IMR-90 (cell line): Measurements from ENCODE around the gene SLAMF9. TPM values are rescaled to one million over a fixed set of nuclear protein-coding genes. Genes with fewer than 3 reads are reported as not detected.

Experiments
- ATAC-seq: fragments of 200-7000 bp; cut with Tn5 transposase; 2 replicates; pipeline ENCODE4 v1.9.1; 2020; ENCODE audit warnings: low read depth, mild to moderate bottlenecking, moderate library complexity
- BruUV-seq: library from RNA; stranded (reverse); fragments of 400-500 nt; replicated peaks from 2 replicates; lab custom pipeline; 2021; lab: Mats Ljungman, UMichigan
- CTCF ChIA-PET: fragments of 300-600 bp; formaldehyde crosslinking; extraction: SDS; loops from one replicate; lab custom pipeline; 2021; ENCODE audit warnings: antibody characterized with exemption; lab: Yijun Ruan, JAX
- POLR2A ChIA-PET: fragments of 300-600 bp; sonication (Branson Sonifier 250); formaldehyde crosslinking; loops from one replicate; lab custom pipeline; 2022; ENCODE audit warnings: antibody characterized with exemption; ENCODE audit not compliant: unreplicated experiment; lab: Charles Lee
- DNase-seq: peaks from one replicate; pipeline ENCODE4 v3.0.0; 2013
- H2AFZ ChIP-seq: replicated peaks from 2 replicates; pipeline ENCODE3; 2013; ENCODE audit warnings: low read length, mild to moderate bottlenecking; ENCODE audit not compliant: poor library complexity
- H2AK5ac ChIP-seq: 2 replicates; pipeline ENCODE4 v1.6.1; 2013; ENCODE audit warnings: low read depth, low read length, inconsistent platforms
- H2AK9ac ChIP-seq: replicated peaks from 2 replicates; pipeline ENCODE3; 2013; ENCODE audit warnings: mild to moderate bottlenecking, low read depth, low read length, moderate library complexity; ENCODE audit not compliant: poor library complexity
- H2BK120ac ChIP-seq: 2 replicates; pipeline ENCODE4 v1.6.1; 2013; ENCODE audit warnings: low read depth, low read length, inconsistent platforms
- H2BK15ac ChIP-seq: 3 replicates; pipeline ENCODE4 v1.6.1; 2013; ENCODE audit warnings: low read depth, low read length, inconsistent platforms
- H2BK20ac ChIP-seq: 2 replicates; pipeline ENCODE4 v1.6.1; 2013; ENCODE audit warnings: low read depth, mild to moderate bottlenecking, inconsistent platforms, low read length, moderate library complexity
- H2BK5ac ChIP-seq: 2 replicates; pipeline ENCODE4 v1.6.1; 2013; ENCODE audit warnings: mild to moderate bottlenecking, low read depth, low read length, inconsistent platforms; ENCODE audit not compliant: poor library complexity, severe bottlenecking
- H3K14ac ChIP-seq: replicated peaks from 2 replicates; pipeline ENCODE4 v1.6.1; 2013; ENCODE audit warnings: low read depth, low read length, inconsistent platforms
- H3K18ac ChIP-seq: 2 replicates; pipeline ENCODE4 v1.6.1; 2013; ENCODE audit warnings: low read depth, low read length, control low read depth
- H3K23ac ChIP-seq: 2 replicates; pipeline ENCODE4 v1.6.1; 2013; ENCODE audit warnings: low read depth, low read length, inconsistent platforms
- H3K27ac ChIP-seq: 2 replicates; pipeline ENCODE4 v1.5.1; 2013; ENCODE audit warnings: mild to moderate bottlenecking, control low read depth, low read length; ENCODE audit not compliant: insufficient read depth
- H3K27me3 ChIP-seq: 2 replicates; pipeline ENCODE4 v1.6.1; 2013; ENCODE audit warnings: low read length; ENCODE audit not compliant: control insufficient read depth, insufficient read depth
- H3K36me3 ChIP-seq: 2 replicates; pipeline ENCODE4 v1.6.1; 2013; ENCODE audit warnings: low read length, mixed read lengths; ENCODE audit not compliant: control insufficient read depth, insufficient read depth
- H3K4ac ChIP-seq: 2 replicates; pipeline ENCODE4 v1.6.1; 2013; ENCODE audit warnings: low read depth, low read length, inconsistent platforms
- H3K4me1 ChIP-seq: 2 replicates; pipeline ENCODE4 v1.6.1; 2013; ENCODE audit warnings: low read length, mixed read lengths; ENCODE audit not compliant: control insufficient read depth, insufficient read depth
- H3K4me2 ChIP-seq: 2 replicates; pipeline ENCODE4 v1.6.1; 2013; ENCODE audit warnings: low read depth, mild to moderate bottlenecking, control low read depth, low read length, moderate library complexity
- H3K4me3 ChIP-seq: 2 replicates; pipeline ENCODE4 v1.5.1; 2013; ENCODE audit warnings: low read depth, mild to moderate bottlenecking, control low read depth, low read length, moderate library complexity; ENCODE audit not compliant: insufficient read depth
- H3K56ac ChIP-seq: 2 replicates; pipeline ENCODE4 v1.6.1; 2013; ENCODE audit warnings: low read length, inconsistent platforms; ENCODE audit not compliant: insufficient read depth; ENCODE audit errors: extremely low read depth
- H3K79me1 ChIP-seq, 2 experiments: 2 replicates each; pipeline ENCODE4 v1.6.1; 2013; ENCODE audit warnings: low read length in 2 of 2, inconsistent platforms in 1 of 2, low read depth in 1 of 2
- H3K9ac ChIP-seq: 2 replicates; pipeline ENCODE4 v1.6.1; 2013; ENCODE audit warnings: low read depth, low read length, control low read depth
- H3K9me1 ChIP-seq: 2 replicates; pipeline ENCODE4 v1.6.1; 2013; ENCODE audit warnings: low read length, inconsistent platforms; ENCODE audit not compliant: insufficient read depth
- H3K9me3 ChIP-seq: 2 replicates; pipeline ENCODE4 v1.6.1; 2013; ENCODE audit warnings: low read length; ENCODE audit not compliant: control insufficient read depth, insufficient read depth
- H4K20me1 ChIP-seq: 2 replicates; pipeline ENCODE4 v1.6.1; 2013; ENCODE audit warnings: low read length, inconsistent platforms; ENCODE audit not compliant: insufficient read depth
- H4K5ac ChIP-seq: 2 replicates; pipeline ENCODE4 v1.6.1; 2013; ENCODE audit warnings: mild to moderate bottlenecking, low read depth, low read length, control low read depth
- H4K8ac ChIP-seq, 2 experiments: 2 replicates each; pipeline ENCODE4 v1.6.1; 2013; ENCODE audit warnings: low read depth in 2 of 2, low read length in 2 of 2, control low read depth in 1 of 2, inconsistent platforms in 1 of 2
- H4K91ac ChIP-seq: 2 replicates; pipeline ENCODE4 v1.6.1; 2013; ENCODE audit warnings: low read depth, low read length, inconsistent platforms; ENCODE audit not compliant: insufficient read depth
- BHLHE40 ChIP-seq: fragments of 150-350 bp; IDR thresholded peaks from 2 replicates; pipeline ENCODE4 v1.6.1; 2016; ENCODE audit warnings: mild to moderate bottlenecking, low read depth, low read length
- CHD1 ChIP-seq: IDR thresholded peaks from 2 replicates; pipeline ENCODE4 v1.6.1; 2012; ENCODE audit warnings: low read depth, low read length, improper control_type of control experiment
- CTCF ChIP-seq: conservative IDR thresholded peaks from 2 replicates; pipeline ENCODE4 v1.5.1; 2012; ENCODE audit warnings: mild to moderate bottlenecking, low read depth, low read length, improper control_type of control experiment
- FOS ChIP-seq: fragments of 150-350 bp; IDR thresholded peaks from 2 replicates; pipeline ENCODE4 v1.6.1; 2016; ENCODE audit warnings: low read depth, low read length
- MAFK ChIP-seq: IDR thresholded peaks from 2 replicates; pipeline ENCODE4 v1.6.1; 2012; ENCODE audit warnings: low read depth, low read length, improper control_type of control experiment
- MAZ ChIP-seq: IDR thresholded peaks from 2 replicates; pipeline ENCODE4 v1.6.1; 2012; ENCODE audit warnings: low read depth, mild to moderate bottlenecking, low read length, improper control_type of control experiment, moderate library complexity, borderline replicate concordance
- MXI1 ChIP-seq: IDR thresholded peaks from 2 replicates; pipeline ENCODE4 v1.6.1; 2012; ENCODE audit warnings: low read depth, mild to moderate bottlenecking, low read length, moderate library complexity, borderline replicate concordance
- NFE2L2 ChIP-seq: fragments of 150-350 bp; IDR thresholded peaks from 2 replicates; pipeline ENCODE4 v1.6.1; 2016; ENCODE audit warnings: low read depth, mild to moderate bottlenecking, low read length
- POLR2A ChIP-seq: IDR thresholded peaks from 2 replicates; pipeline ENCODE4 v1.6.1; 2012; ENCODE audit warnings: mild to moderate bottlenecking, low read depth, low read length
- RAD21 ChIP-seq: IDR thresholded peaks from 2 replicates; pipeline ENCODE4 v1.6.1; 2012; ENCODE audit warnings: low read length, improper control_type of control experiment
- RCOR1 ChIP-seq: IDR thresholded peaks from 2 replicates; pipeline ENCODE4 v1.6.1; 2012; ENCODE audit warnings: mild to moderate bottlenecking, low read length, improper control_type of control experiment; ENCODE audit not compliant: insufficient replicate concordance
- RFX5 ChIP-seq: IDR thresholded peaks from 2 replicates; pipeline ENCODE4 v1.8.0; 2012; ENCODE audit warnings: low read depth, mild to moderate bottlenecking, low read length, moderate library complexity
- SMC3 ChIP-seq: fragments of 150-350 bp; IDR thresholded peaks from 2 replicates; pipeline ENCODE4 v1.6.1; 2016; ENCODE audit warnings: low read depth, mild to moderate bottlenecking, antibody characterized with exemption, low read length, moderate library complexity
- WGBS, 2 experiments: methylation state at CpG; one replicate each; pipeline versions ENCODE4 v1.1.5 to v1.1.7; 2013; ENCODE audit warnings: missing lambda C conversion rate in 2 of 2; ENCODE audit not compliant: insufficient read length in 1 of 2; ENCODE audit errors: extremely low coverage in 2 of 2; 5-methylcytosine and 5-hydroxymethylcytosine counted together
- dilution Hi-C: fragments of 300-500 bp; cut with HindIII; formaldehyde crosslinking; loops from one replicate; pipeline ENCODE4 v1.14.3; 2018; ENCODE audit warnings: low sequenced_read_pairs; ENCODE audit not compliant: unreplicated experiment
- in situ Hi-C: fragments of 300-500 bp; cut with MboI; formaldehyde crosslinking; loops from 3 replicates; pipeline ENCODE4 v1.14.3; 2019; ENCODE audit warnings: low sequenced_read_pairs, inconsistent platforms, mixed read lengths
- intact Hi-C: fragments of 100-400 bp; cut with micrococcal nuclease; formaldehyde crosslinking; loops from 2 replicates; pipeline ENCODE4 v1.10.0; 2022
- polyA plus RNA-seq, 3 experiments: library from polyadenylated mRNA; depleted of rRNA; stranded (reverse); fragments of >200 nt; gene quantifications; 2 replicates each; pipeline ENCODE4 v1.2.3, GENCODE V29; 2012; ENCODE audit warnings: low replicate concordance in 1 of 3
- total RNA-seq: library from RNA; depleted of rRNA; stranded (reverse); fragments of >200 nt; gene quantifications from 2 replicates; pipeline ENCODE4 v1.2.3, GENCODE V29; 2012
- TF ChIP-seq, protein P1 (sequence below): fragments of 150-350 bp; IDR thresholded peaks from 2 replicates; pipeline ENCODE4 v1.6.1; 2016; ENCODE audit warnings: low read depth, mild to moderate bottlenecking, low read length, moderate library complexity, borderline replicate concordance

Gene SLAMF9
- total and polyA plus RNA-seq, 2 of the 4 experiments (the other 2 are of a cell fraction): 0.18 to 0.67 TPM

- peak overlapping the region; percentile 83 for H3K4me3 ChIP-seq
- H3K9ac ChIP-seq: peak overlapping the region; percentile 77
- H2AK5ac ChIP-seq: peak overlapping the region; percentile 75
- peak overlapping the region; percentile 94 for H2BK120ac ChIP-seq
- H4K20me1 ChIP-seq: peaks cover 55% of the 10 kb centered on the region
- H2AK9ac ChIP-seq: peak overlapping the region; percentile 100
- H2BK5ac ChIP-seq: peak overlapping the region; percentile 78
- H4K5ac ChIP-seq: peak overlapping the region; percentile 80
- TSS peak; percentile 28 for BruUV-seq
- H3K4me2 ChIP-seq: peak overlapping the region; percentile 91
- DNase-seq: peak; percentile 83
- ChIA-PET CTCF (interaction anchor here (0.6 to 1.1 kb wide), 3 partner anchors 34 to 1067 kb away, joined by 3 read pairs; no protein-coding TSS in a partner anchor), POLR2A (interaction anchor here (0.7 kb wide), 1 partner anchor 164 kb away, joined by 3 read pairs; no protein-coding TSS in a partner anchor)
- H3K18ac ChIP-seq: peak overlapping the region; percentile 84
- peak overlapping the region; percentile 90 for H3K56ac ChIP-seq
- H3K79me1 ChIP-seq: peaks cover 5 to 58% of the 10 kb centered on the region in 2 experiments; a peak in 3 of 4 replicates
- peaks cover 25% of the 10 kb centered on the region for H3K36me3 ChIP-seq
- peak overlapping the region; percentile 95 for H3K4ac ChIP-seq
- H3K9me1 ChIP-seq: peaks cover 27% of the 10 kb centered on the region
- no peaks in the 10 kb centered on the region for H3K27me3 ChIP-seq
- ATAC-seq: peak; percentile 22
- peak overlapping the region; percentile 54 for H2AFZ ChIP-seq
- peak overlapping the region; percentile 91 for H3K23ac ChIP-seq
- in situ Hi-C loops (no loop called here), intact Hi-C loops (loop anchor here (2.0 to 10.0 kb wide), 3 partner anchors 33 to 291 kb away; no protein-coding TSS in a partner anchor), dilution Hi-C loops (no loop called here)
- H4K91ac ChIP-seq: peak overlapping the region; percentile 96
- H2BK20ac ChIP-seq: peak overlapping the region; percentile 64
- peak overlapping the region; percentile 86 for H3K27ac ChIP-seq
- peak overlapping the region; percentile 80 to 85 for H4K8ac ChIP-seq
- peak overlapping the region; percentile 87 for H3K14ac ChIP-seq
- 0% methylated on average over 7 of the region's 20 CpGs; no CpG with 5 or more reads in 1 of the 2 experiments for WGBS, 2 experiments
- peaks cover 19% of the 10 kb centered on the region for H3K4me1 ChIP-seq
- peak overlapping the region; percentile 33; the same call in 2 of the 3 replicates for H2BK15ac ChIP-seq
- H3K9me3 ChIP-seq: no peaks in the 10 kb centered on the region
- TF ChIP-seq POLR2A: peak; percentile 81
- TF ChIP-seq MAFK: no peak
- TF ChIP-seq, protein P1, sequence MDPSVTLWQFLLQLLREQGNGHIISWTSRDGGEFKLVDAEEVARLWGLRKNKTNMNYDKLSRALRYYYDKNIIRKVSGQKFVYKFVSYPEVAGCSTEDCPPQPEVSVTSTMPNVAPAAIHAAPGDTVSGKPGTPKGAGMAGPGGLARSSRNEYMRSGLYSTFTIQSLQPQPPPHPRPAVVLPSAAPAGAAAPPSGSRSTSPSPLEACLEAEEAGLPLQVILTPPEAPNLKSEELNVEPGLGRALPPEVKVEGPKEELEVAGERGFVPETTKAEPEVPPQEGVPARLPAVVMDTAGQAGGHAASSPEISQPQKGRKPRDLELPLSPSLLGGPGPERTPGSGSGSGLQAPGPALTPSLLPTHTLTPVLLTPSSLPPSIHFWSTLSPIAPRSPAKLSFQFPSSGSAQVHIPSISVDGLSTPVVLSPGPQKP: no peak
- no peak for TF ChIP-seq CTCF
- no peak for TF ChIP-seq MXI1
- TF ChIP-seq RCOR1: no peak
- TF ChIP-seq FOS: 0 out of 2 replicates have a peak, but pooled peaks have one; percentile 14
- no peak for TF ChIP-seq RFX5
- TF ChIP-seq BHLHE40: peak; percentile 89
- TF ChIP-seq NFE2L2: 0 out of 2 replicates have a peak, but pooled peaks have one; percentile 4
- TF ChIP-seq RAD21: no peak; the same call in 1 of the 2 replicates
- no peak for TF ChIP-seq CHD1
- TF ChIP-seq SMC3: no peak
- TF ChIP-seq MAZ: peak; percentile 99
These were observed 30.6 kb downstream of the SLAMF9 start for GRCh38 chr1:159923203-159924024.
